ENCODE results near the gene RARS2. TPM values are rescaled to one million over a fixed set of nuclear protein-coding genes. Genes with fewer than 3 reads are reported as not detected.

Gene RARS2
- total and polyA plus RNA-seq, 2 of the 8 experiments (the other 6 are each of a cell fraction or from before 2014, with no cell fraction given), result 10.2 to 40.5 TPM

GRCh38 chr6:87623248-87623647 lies 33.5 kb upstream of the RARS2 start:
- TF ChIP-seq EP300 (IDR thresholded peaks at IDR 0.05; ENCODE audit: borderline replicate concordance in 1 of 2, low read depth in 2 of 2, low read length in 2 of 2) (no peak), NRF1 (IDR thresholded peaks at IDR 0.05; ENCODE audit: low read depth, low read length) (no peak), RAD21 (IDR thresholded peaks at IDR 0.05 in 1 of 2, conservative IDR thresholded peaks at IDR 0.05 in 1 of 2; ENCODE audit: low read depth in 2 of 2, low read length in 2 of 2) (no peak), CBX8 (IDR thresholded peaks at IDR 0.05; ENCODE audit: borderline replicate concordance, low read depth, low read length) (no peak), ATF3 (IDR thresholded peaks at IDR 0.05; ENCODE audit: insufficient read depth, low read depth, low read length) (no peak), CHD1 (IDR thresholded peaks at IDR 0.05; ENCODE audit: low read depth, low read length) (no peak)
- H3K23ac ChIP-seq (ENCODE audit: insufficient read length), result no peak overlapping the region
- no peak overlapping the region for H3K18ac ChIP-seq (ENCODE audit: extremely low read depth, low read length)
- H3K56ac ChIP-seq (replicated peaks; ENCODE audit: insufficient read length, low read depth, low read length), result no peak overlapping the region
- no peaks in the 10 kb centered on the region for H3K23me2 ChIP-seq (ENCODE audit: low read depth, low read length)
- H4K91ac ChIP-seq (replicated peaks; ENCODE audit: insufficient read length, low read length), result no peak overlapping the region
- H3K4me1 ChIP-seq (replicated peaks in 1 of 4; ENCODE audit: control insufficient read depth in 3 of 4, insufficient read depth in 4 of 4, low read length in 3 of 4), result no peaks in the 10 kb centered on the region
- 88% methylated on average over 3 of the region's 3 CpGs; no CpG with 5 or more reads in 1 of the 2 experiments for WGBS, 2 experiments (ENCODE audit: extremely low coverage in 1 of 2, insufficient coverage in 1 of 2, insufficient read length in 1 of 2, insufficient replicate concordance in 2 of 2, low coverage in 1 of 2, low lambda C conversion rate in 2 of 2, missing lambda C conversion rate in 1 of 2)
- no peak overlapping the region for H2AK5ac ChIP-seq (ENCODE audit: low read depth, low read length)
- peaks cover 3 to 37% (median 6%) of the 10 kb centered on the region in 4 experiments; a peak in 4 of 8 replicates for H3K36me3 ChIP-seq (ENCODE audit: control insufficient read depth in 2 of 4, insufficient read depth in 4 of 4, low read length in 3 of 4)
- H3K27me3 ChIP-seq (replicated peaks in 1 of 4; ENCODE audit: control insufficient read depth in 3 of 4, extremely low read depth in 1 of 4, insufficient read depth in 3 of 4, low read length in 3 of 4), result no peaks in the 10 kb centered on the region
- H3K4me2 ChIP-seq (ENCODE audit: insufficient read depth in 1 of 2, low read depth in 2 of 2, low read length in 2 of 2), result no peak overlapping the region
- H3K9me3 ChIP-seq (ENCODE audit: insufficient read depth in 2 of 2, low read depth in 1 of 2, low read length in 1 of 2), result no peaks in the 10 kb centered on the region
- no peak overlapping the region for H3K27ac ChIP-seq (ENCODE audit: low read depth, low read length)
- H3K9ac ChIP-seq (replicated peaks in 1 of 4; ENCODE audit: extremely low read depth in 1 of 4, low read depth in 3 of 4, low read length in 3 of 4), result no peak overlapping the region
- no peak overlapping the region for H2BK5ac ChIP-seq (ENCODE audit: low read depth, low read length)
- FAIRE-seq (no peak), DNase-seq (ENCODE audit: low read depth in 1 of 2, low spot score in 2 of 2) (no peak)
- H3K14ac ChIP-seq (ENCODE audit: insufficient read length), result no peak overlapping the region
- no peak overlapping the region for H3K4ac ChIP-seq (replicated peaks; ENCODE audit: insufficient read length, low read depth, low read length)
- H3K79me2 ChIP-seq (ENCODE audit: control insufficient read depth in 1 of 2, insufficient read depth in 2 of 2, low read length in 2 of 2), result no peaks in the 10 kb centered on the region
- no peak overlapping the region for H2BK20ac ChIP-seq (ENCODE audit: low read length)
- H4K8ac ChIP-seq (ENCODE audit: extremely low read depth, insufficient read depth, low read length), result no peak overlapping the region
- ChIA-PET CTCF (ENCODE audit: partially characterized antibody) (no interaction called here), POLR2A (ENCODE audit: partially characterized antibody) (no interaction called here)
- H4K20me1 ChIP-seq (replicated peaks in 1 of 2; ENCODE audit: control insufficient read depth in 1 of 2, insufficient read depth in 2 of 2, low read length in 2 of 2), result peaks cover 0 to 1% of the 10 kb centered on the region in 2 experiments
- H2AFZ ChIP-seq (ENCODE audit: low read length), result no peak overlapping the region
- no peak overlapping the region for H2BK15ac ChIP-seq (ENCODE audit: low read length)
- H2BK120ac ChIP-seq (replicated peaks; ENCODE audit: low read depth, low read length), result no peak overlapping the region
- H3K79me1 ChIP-seq (ENCODE audit: low read depth, low read length), result no peaks in the 10 kb centered on the region
- H2BK12ac ChIP-seq (ENCODE audit: low read depth, low read length), result no peak overlapping the region
- no peak overlapping the region for H3K4me3 ChIP-seq (ENCODE audit: extremely low read depth in 1 of 4, insufficient read depth in 2 of 4, low read depth in 3 of 4, low read length in 4 of 4)
- no peak overlapping the region for H4K5ac ChIP-seq (ENCODE audit: insufficient read length, low read depth, low read length)

Measured in H1 (cell line).